Stimulated activated naive CD8-positive, alpha-beta T cell treated with anti-CD3 and anti-CD28 coated beads, Interleukin-15, amount 100 ng/mL, for 72 hours (primary cell): ENCODE measurements around the gene MSI1.

ENCODE experiments used
- ATAC-seq: fragments of 150-1000 bp; cut with Tn5 transposase; 2 replicates; pipeline ENCODE4 v1.10.0; 2021; ENCODE audit warnings: mild to moderate bottlenecking, moderate library complexity
- DNase-seq, 2 donors: peaks; one replicate each; pipeline ENCODE4 v3.0.0; 2021 to 2022
- H3K27ac Mint-ChIP-seq, 2 donors: one replicate each; pipeline ENCODE4 v1.8.0; 2022; ENCODE audit warnings: mild to moderate bottlenecking in 2 of 2, mixed read lengths in 2 of 2, moderate library complexity in 2 of 2
- H3K27me3 Mint-ChIP-seq: one replicate; pipeline ENCODE4 v1.8.0; 2022; ENCODE audit warnings: mixed read lengths
- H3K4me1 Mint-ChIP-seq: one replicate; pipeline ENCODE4 v1.8.0; 2022; ENCODE audit warnings: mild to moderate bottlenecking, mixed read lengths
- H3K4me3 Mint-ChIP-seq, 2 donors: one replicate each; pipeline ENCODE4 v1.8.0; 2022; ENCODE audit warnings: mild to moderate bottlenecking in 2 of 2, mixed read lengths in 2 of 2, moderate library complexity in 1 of 2
- H3K9me3 Mint-ChIP-seq, 2 donors: one replicate each; pipeline ENCODE4 v1.8.0; 2022; ENCODE audit warnings: mixed read lengths in 2 of 2

MSI1 gene

DNA sequence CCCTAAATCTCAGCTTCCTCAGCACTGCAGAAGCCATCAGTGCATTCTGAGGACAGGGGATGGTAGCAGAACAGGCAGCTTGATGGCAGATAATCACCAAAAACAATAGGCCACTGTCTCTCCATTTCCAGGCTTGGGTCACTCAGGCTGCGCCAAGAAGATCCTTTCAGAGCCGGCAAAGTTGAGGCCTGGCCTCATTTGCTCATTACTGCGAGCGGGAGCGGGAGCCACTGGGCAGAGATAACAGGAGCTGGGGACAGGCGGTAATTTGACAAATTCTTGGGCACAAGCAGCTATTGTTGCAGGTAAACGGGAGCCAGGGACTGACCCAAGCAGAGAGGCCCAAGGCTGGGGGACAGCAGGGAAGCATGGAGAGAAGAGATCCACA is 2.1 kb downstream of the MSI1 start:
- Mint-ChIP-seq H3K4me3 (peak overlapping the region in 1 of 2 donors; percentile 50), H3K4me1 (peaks cover 42% of the 10 kb centered on the region), H3K9me3 (no peaks in the 10 kb centered on the region), H3K27me3 (peaks cover 90% of the 10 kb centered on the region), H3K27ac (no peak overlapping the region)
- no peak for DNase-seq
- no peak for ATAC-seq

DNA sequence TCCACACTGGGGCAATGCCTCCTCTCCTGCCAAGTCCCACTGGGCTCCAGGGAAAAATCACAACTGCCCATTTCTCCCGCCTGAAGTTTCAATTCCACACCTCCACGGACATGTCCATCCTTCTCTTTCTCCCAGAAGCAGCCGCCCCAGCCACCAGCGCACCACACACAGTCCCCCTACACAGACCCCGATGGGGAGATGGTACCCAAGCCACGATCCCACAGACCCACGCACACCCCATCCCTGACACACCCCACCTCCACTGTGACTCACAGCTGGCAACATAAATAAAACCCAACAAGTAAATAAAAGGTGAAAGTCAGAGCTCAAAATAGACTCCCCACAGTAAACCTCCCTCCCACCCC is 2.6 kb downstream of the MSI1 start:
- no peaks in the 10 kb centered on the region for H3K9me3 Mint-ChIP-seq
- H3K27ac Mint-ChIP-seq, result no peak overlapping the region
- peaks cover 90% of the 10 kb centered on the region for H3K27me3 Mint-ChIP-seq
- peaks cover 46% of the 10 kb centered on the region for H3K4me1 Mint-ChIP-seq
- H3K4me3 Mint-ChIP-seq, result no peak overlapping the region
- ATAC-seq (no peak), DNase-seq (no peak)

GRCh38 chr12:120365675-120366340 is 3.2 kb downstream of the MSI1 start:
- Mint-ChIP-seq H3K4me1 (peaks cover 42% of the 10 kb centered on the region), H3K4me3 (no peak overlapping the region), H3K9me3 (no peaks in the 10 kb centered on the region), H3K27me3 (peaks cover 90% of the 10 kb centered on the region), H3K27ac (no peak overlapping the region)
- ATAC-seq (no peak), DNase-seq (no peak)

DNA sequence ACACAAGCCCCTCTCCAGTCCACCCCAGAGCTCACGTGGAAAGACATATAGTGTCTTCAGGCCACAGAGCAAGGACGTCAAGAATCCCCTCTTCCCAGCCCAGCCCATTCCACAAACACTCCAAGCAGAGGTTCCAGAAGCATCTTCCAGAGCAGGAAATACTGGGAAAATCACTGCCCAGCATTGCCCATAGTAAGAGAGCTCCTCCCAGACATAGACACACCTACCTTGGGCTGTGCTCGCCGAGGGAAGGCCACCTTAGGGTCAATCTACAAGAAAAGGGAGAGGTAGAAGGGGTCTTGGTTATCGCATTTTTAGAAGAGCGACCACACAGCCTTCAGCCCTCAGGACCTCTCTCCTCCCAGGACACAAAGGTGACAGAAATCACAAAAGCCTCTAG is 4.5 kb downstream of the MSI1 start:
- Mint-ChIP-seq H3K9me3 (no peaks in the 10 kb centered on the region), H3K27me3 (peaks cover 90% of the 10 kb centered on the region), H3K27ac (no peak overlapping the region), H3K4me1 (peaks cover 33% of the 10 kb centered on the region), H3K4me3 (no peak overlapping the region)
- ATAC-seq, result no peak
- DNase-seq, result no peak

DNA sequence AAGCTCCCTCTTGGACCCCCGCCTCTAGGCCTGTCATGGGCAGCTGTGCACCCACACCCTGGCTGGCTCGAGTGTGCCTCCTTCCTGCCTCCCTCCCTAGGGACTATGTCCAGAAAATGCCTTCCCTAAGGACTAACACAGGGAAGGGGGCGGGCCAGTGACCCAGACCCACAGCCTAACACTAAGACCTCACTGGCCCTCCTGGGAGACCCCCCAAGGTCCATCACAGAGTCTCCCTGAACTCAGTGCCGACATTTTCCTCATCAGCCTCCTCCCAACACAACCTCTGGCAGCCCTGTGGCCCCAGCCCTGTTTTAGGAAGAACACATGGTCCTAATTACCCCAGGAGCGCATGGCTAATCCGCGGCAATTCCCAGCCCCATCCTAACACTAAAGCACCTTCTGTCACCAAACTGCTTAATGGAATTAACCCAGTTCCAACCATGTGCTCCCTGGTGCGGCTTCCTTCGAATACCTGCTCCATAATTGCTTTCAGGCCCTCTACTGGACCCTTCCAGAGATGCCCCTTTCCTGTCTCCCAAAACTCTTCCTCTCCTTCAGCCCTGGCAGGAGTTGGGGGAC is 5.6 kb downstream of the MSI1 start:
- H3K27ac Mint-ChIP-seq, result no peak overlapping the region
- peaks cover 31% of the 10 kb centered on the region for H3K4me1 Mint-ChIP-seq
- no peak overlapping the region for H3K4me3 Mint-ChIP-seq
- H3K27me3 Mint-ChIP-seq, result peaks cover 91% of the 10 kb centered on the region
- DNase-seq, result no peak
- no peak for ATAC-seq
- H3K9me3 Mint-ChIP-seq, result no peaks in the 10 kb centered on the region

- DNase-seq, result no peak
- Mint-ChIP-seq H3K27ac (no peak overlapping the region), H3K9me3 (no peaks in the 10 kb centered on the region), H3K4me1 (peaks cover 27% of the 10 kb centered on the region), H3K4me3 (peak overlapping the region in 1 of 2 donors; percentile 70), H3K27me3 (peaks cover 93% of the 10 kb centered on the region)
- ATAC-seq, result no peak
Observed at GRCh38 chr12:120362516-120363273, 6.3 kb downstream of the MSI1 start.

GRCh38 chr12:120361506-120362208 is 7.3 kb downstream of the MSI1 start:
- H3K27ac Mint-ChIP-seq, result peak overlapping the region in 1 of 2 donors; percentile 71
- H3K4me3 Mint-ChIP-seq, result peak overlapping the region in 1 of 2 donors; percentile 70
- peak; percentile 25 to 35 for DNase-seq
- peaks cover 17% of the 10 kb centered on the region for H3K4me1 Mint-ChIP-seq
- H3K9me3 Mint-ChIP-seq, result no peaks in the 10 kb centered on the region
- peaks cover 90% of the 10 kb centered on the region for H3K27me3 Mint-ChIP-seq
- ATAC-seq, result peak; percentile 39

DNA sequence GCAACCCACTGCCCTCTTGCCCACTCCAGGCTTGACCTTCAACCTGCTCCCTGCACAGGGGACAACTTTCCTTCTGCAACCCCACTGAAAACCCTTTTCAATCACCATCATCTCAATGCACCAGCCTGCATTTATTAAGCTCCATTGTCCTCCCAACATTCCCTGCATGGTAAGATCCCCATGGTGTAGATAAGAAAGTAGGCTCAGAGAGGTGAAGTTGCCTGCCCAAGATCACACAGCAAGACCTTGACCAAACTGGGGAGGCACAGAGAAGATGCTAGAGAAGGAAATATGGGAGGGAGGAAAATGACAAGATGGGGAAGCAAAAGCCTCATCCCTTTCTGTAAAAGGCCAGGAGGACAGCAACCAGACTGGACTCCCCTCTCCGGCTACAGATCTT is 9.8 kb downstream of the MSI1 start:
- Mint-ChIP-seq H3K9me3 (no peaks in the 10 kb centered on the region), H3K4me1 (peaks cover 10% of the 10 kb centered on the region), H3K27ac (no peak overlapping the region), H3K4me3 (no peak overlapping the region), H3K27me3 (peaks cover 64% of the 10 kb centered on the region)
- ATAC-seq (no peak), DNase-seq (no peak)

GRCh38 chr12:120358412-120359100 is 10.4 kb downstream of the MSI1 start:
- DNase-seq, result no peak
- Mint-ChIP-seq H3K27me3 (peaks cover 59% of the 10 kb centered on the region), H3K4me1 (peaks cover 10% of the 10 kb centered on the region), H3K9me3 (no peaks in the 10 kb centered on the region), H3K4me3 (no peak overlapping the region), H3K27ac (no peak overlapping the region)
- no peak for ATAC-seq

DNA sequence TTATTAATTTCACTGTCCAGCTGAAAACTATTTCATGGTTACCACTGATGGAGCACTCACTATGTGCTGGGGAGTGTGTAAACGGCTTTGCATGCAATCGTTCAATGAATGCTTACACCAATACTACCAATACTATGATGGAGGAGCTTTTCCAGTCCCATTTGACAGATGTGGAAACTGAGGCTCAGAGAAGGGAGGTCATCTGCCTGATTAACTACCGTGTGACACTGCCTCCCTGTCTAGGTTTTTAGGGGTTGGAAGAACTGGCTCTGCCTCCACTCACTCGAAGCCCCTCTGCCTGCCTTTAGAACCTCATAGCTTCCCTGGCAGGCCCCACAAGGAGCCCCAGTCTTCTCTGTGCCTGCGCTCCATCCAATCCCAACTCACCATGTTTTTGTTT is 11.9 kb downstream of the MSI1 start:
- no peak overlapping the region for H3K4me3 Mint-ChIP-seq
- peaks cover 7% of the 10 kb centered on the region for H3K4me1 Mint-ChIP-seq
- no peak overlapping the region for H3K27ac Mint-ChIP-seq
- ATAC-seq (no peak), DNase-seq (no peak)
- no peaks in the 10 kb centered on the region for H3K9me3 Mint-ChIP-seq
- H3K27me3 Mint-ChIP-seq, result peaks cover 44% of the 10 kb centered on the region

DNA sequence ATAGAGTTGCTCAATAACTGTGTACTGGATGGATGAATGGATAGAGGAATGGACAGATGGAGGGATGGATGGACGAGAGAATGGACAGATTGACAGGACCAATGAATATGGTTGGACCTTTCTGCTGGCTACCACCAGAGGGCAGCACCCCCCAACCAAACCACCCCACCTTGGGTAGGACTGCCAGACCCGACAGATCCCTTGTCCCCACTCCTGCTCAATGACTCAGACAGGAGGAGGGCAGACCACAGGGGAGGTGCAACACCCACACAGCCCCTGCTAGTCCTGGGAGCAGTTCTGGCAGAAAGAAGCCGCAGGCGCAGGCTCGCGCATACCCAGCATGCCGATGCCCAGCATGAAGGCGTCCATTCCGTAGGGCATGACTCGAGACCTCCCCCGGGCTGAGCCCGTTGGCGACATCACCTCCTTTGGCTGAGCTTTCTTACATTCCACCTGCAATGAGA is 12.4 kb downstream of the MSI1 start:
- Mint-ChIP-seq H3K27ac (no peak overlapping the region), H3K27me3 (peaks cover 39% of the 10 kb centered on the region), H3K4me3 (no peak overlapping the region), H3K9me3 (no peaks in the 10 kb centered on the region), H3K4me1 (peaks cover 2% of the 10 kb centered on the region)
- peak; percentile 89 for ATAC-seq
- peak; percentile 75 for DNase-seq

DNA sequence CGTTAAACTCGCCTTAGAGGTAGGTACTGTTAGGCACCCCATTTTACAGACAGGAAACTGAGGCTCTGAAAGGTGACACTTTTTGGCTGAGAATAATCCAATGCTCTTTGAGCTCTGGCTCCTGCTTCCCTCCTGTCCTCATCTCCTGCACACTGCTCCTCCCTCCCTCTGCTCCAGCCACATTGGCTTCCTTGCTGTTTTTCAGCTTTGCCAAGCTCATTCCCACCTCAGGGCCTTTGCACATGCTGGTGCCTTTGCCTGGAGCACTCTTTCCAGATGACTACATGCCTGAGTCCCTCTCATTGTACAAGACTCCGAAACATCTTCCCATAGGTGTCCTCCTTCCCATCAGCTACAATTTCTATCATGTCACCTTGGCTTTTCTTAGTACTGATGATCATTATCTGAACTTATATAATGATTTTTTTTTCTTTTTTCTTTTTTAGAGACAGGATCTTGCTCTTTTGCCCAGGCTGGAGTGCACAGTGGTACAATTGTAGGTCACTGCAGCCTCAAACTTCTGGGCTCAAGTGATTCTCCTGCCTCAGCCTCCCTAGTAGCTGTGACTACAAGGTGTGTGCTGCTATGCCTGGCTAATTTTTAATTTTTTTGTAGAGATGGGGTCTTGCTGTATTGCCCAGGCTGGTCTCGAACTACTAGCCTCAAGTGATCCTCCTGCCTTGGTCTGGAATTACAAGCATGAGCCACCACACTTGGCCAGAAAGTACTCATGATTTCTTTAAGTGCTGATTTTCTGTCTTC is 15.2 kb downstream of the MSI1 start:
- ATAC-seq, result no peak
- DNase-seq, result no peak
- Mint-ChIP-seq H3K4me3 (no peak overlapping the region), H3K4me1 (no peaks in the 10 kb centered on the region), H3K9me3 (no peaks in the 10 kb centered on the region), H3K27ac (no peak overlapping the region), H3K27me3 (peaks cover 16% of the 10 kb centered on the region)

GRCh38 chr12:120353136-120353535 is 15.8 kb downstream of the MSI1 start:
- no peak overlapping the region for H3K4me3 Mint-ChIP-seq
- H3K27ac Mint-ChIP-seq, result no peak overlapping the region
- H3K4me1 Mint-ChIP-seq, result no peaks in the 10 kb centered on the region
- DNase-seq (no peak), ATAC-seq (no peak)
- no peaks in the 10 kb centered on the region for H3K9me3 Mint-ChIP-seq
- peaks cover 12% of the 10 kb centered on the region for H3K27me3 Mint-ChIP-seq

DNA sequence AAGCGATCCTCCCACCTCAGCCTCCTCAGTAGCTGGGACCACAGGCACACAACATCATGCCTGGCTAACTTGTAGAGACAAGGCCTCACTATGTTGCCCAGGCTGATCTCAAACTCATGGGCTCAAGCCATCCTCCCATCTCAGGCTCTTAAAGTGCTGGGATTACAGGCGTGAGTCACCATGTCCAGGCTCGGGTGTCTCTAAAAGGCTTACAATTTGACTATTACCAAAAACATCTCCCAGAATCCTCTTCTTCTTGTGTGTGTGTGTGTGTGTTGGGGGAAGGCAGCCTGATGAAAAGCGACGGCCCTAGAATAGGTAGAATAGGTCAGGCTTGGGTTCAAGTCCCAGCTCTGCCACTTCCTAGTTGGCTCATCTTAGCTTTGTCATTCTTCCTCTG is 16.8 kb downstream of the MSI1 start:
- no peak for DNase-seq
- H3K9me3 Mint-ChIP-seq, result no peaks in the 10 kb centered on the region
- peaks cover 2% of the 10 kb centered on the region for H3K27me3 Mint-ChIP-seq
- H3K27ac Mint-ChIP-seq, result peak overlapping the region in 1 of 2 donors; percentile 7
- ATAC-seq, result no peak
- no peak overlapping the region for H3K4me3 Mint-ChIP-seq
- no peaks in the 10 kb centered on the region for H3K4me1 Mint-ChIP-seq
